ENCODE results near the gene ZNF93. TPM values are rescaled to one million over a fixed set of nuclear protein-coding genes. Genes with fewer than 3 reads are reported as not detected.

Gene ZNF93
- total RNA-seq, 1 experiment from 2014 or later: 58.1 TPM

GRCh38 chr19:19938449-19938848 lies 37.7 kb downstream of the ZNF93 start:
- no peak overlapping the region for H2BK5ac ChIP-seq (ENCODE audit: insufficient read length, low read length)
- H2AFZ ChIP-seq (ENCODE audit: low read length): no peak overlapping the region

More at GRCh38 chr19:19938449-19938848, 37.7 kb downstream of the ZNF93 start:
- no CpG with 5 or more reads among the region's 2 CpGs for WGBS (ENCODE audit: extremely low coverage, insufficient read length, low lambda C conversion rate)
- Histone ChIP-seq H3K27ac (ENCODE audit: insufficient read length, low read depth, low read length) (no peak overlapping the region), H3K23me2 (ENCODE audit: insufficient read length, low read depth, low read length, poor library complexity, severe bottlenecking) (no peaks in the 10 kb centered on the region), H3K18ac (ENCODE audit: insufficient read length, low read depth, low read length) (no peak overlapping the region), H3K4ac (ENCODE audit: low read depth, low read length) (no peak overlapping the region), H2BK120ac (ENCODE audit: low read depth, low read length, poor library complexity, severe bottlenecking) (no peak overlapping the region), H3K9ac (ENCODE audit: extremely low read depth, insufficient read length, low read length) (no peak overlapping the region), H3K79me1 (ENCODE audit: insufficient read depth, low read depth, low read length, poor library complexity, severe bottlenecking) (no peaks in the 10 kb centered on the region), H3K23ac (ENCODE audit: insufficient read length, low read depth, low read length) (no peak overlapping the region), H4K91ac (ENCODE audit: insufficient read length, low read depth, low read length) (no peak overlapping the region), H2BK12ac (ENCODE audit: insufficient read length, low read depth, low read length) (no peak overlapping the region), H3T11ph (ENCODE audit: low read length) (no peak overlapping the region), H2BK20ac (ENCODE audit: low read depth, low read length, poor library complexity, severe bottlenecking) (no peak overlapping the region), H3K9me3 (ENCODE audit: control insufficient read depth, low read depth, low read length) (peaks cover 27% of the 10 kb centered on the region), H3K14ac (ENCODE audit: insufficient read depth, low read length) (no peak overlapping the region), H4K20me1 (ENCODE audit: control insufficient read depth, insufficient read depth, insufficient read length) (no peaks in the 10 kb centered on the region), H3K27me3 (ENCODE audit: insufficient read depth, low read length) (no peaks in the 10 kb centered on the region), H4K8ac (replicated peaks; ENCODE audit: insufficient read length, low read depth, low read length) (no peak overlapping the region), H2BK15ac (ENCODE audit: low read depth, low read length) (no peak overlapping the region), H2AK5ac (ENCODE audit: insufficient read length, low read length) (no peak overlapping the region), H3K79me2 (ENCODE audit: insufficient read depth, low read length) (no peaks in the 10 kb centered on the region), H4K5ac (ENCODE audit: insufficient read length, low read depth, low read length) (no peak overlapping the region), H3K56ac (ENCODE audit: insufficient read length, low read depth, low read length) (no peak overlapping the region), H3K4me1 (ENCODE audit: insufficient read depth, low read length) (no peaks in the 10 kb centered on the region), H3K4me2 (ENCODE audit: insufficient read depth, insufficient read length, low read length) (no peak overlapping the region)
- H3K27ac Mint-ChIP-seq: no peak overlapping the region
- TF ChIP-seq CTCF (conservative IDR thresholded peaks at IDR 0.05): no peak
- DNase-seq: no peak
- peaks cover 22 to 33% (median 24%) of the 10 kb centered on the region in 3 experiments for H3K36me3 Mint-ChIP-seq (ENCODE audit: insufficient read depth in 1 of 3, low read depth in 3 of 3)
- no peak overlapping the region for H3K4me3 Mint-ChIP-seq
- peaks cover 50 to 66% of the 10 kb centered on the region in 2 experiments for H3K9me3 Mint-ChIP-seq
- H3K27me3 Mint-ChIP-seq (ENCODE audit: low read depth): 0 out of 2 replicates have a peak, but pooled peaks cover 7% of the 10 kb centered on the region
- peaks cover 1 to 4% of the 10 kb centered on the region in 2 experiments; a peak in 3 of 4 replicates for H3K4me1 Mint-ChIP-seq

Measured in H9 (cell line).